ENCODE data around the gene HSD17B14. TPM values are rescaled to one million over a fixed set of nuclear protein-coding genes. Genes with fewer than 3 reads are reported as not detected.

The HSD17B14 gene
- total and polyA plus RNA-seq, 2 of the 13 experiments (the other 11 are each of a cell fraction or from before 2014, with no cell fraction given), result 0.58 to 1.2 TPM

- TF ChIP-seq HMGXB4 (CRISPR knock-in tag; IDR thresholded peaks at IDR 0.05; ENCODE audit: borderline replicate concordance in 1 of 2, low read depth in 1 of 2) (peak; percentile 78 to 85), RFXANK (CRISPR knock-in tag; IDR thresholded peaks at IDR 0.05) (peak; percentile 32; the same call in 1 of the 2 replicates), GABPB1 (CRISPR knock-in tag; IDR thresholded peaks at IDR 0.05) (peak; percentile 90), CCAR2 (optimal IDR thresholded peaks at IDR 0.05; ENCODE audit: low read depth, low read length) (no peak), TP53 (CRISPR knock-in tag; conservative IDR thresholded peaks at IDR 0.05) (no peak), ZNF205 (CRISPR knock-in tag; IDR thresholded peaks at IDR 0.05) (peak; percentile 66), ZNF563 (CRISPR knock-in tag; IDR thresholded peaks at IDR 0.05) (no peak), ARID3A (IDR thresholded peaks at IDR 0.05; ENCODE audit: low read depth, low read length) (no peak), HDAC1 (CRISPR knock-in tag; IDR thresholded peaks at IDR 0.05) (no peak), ZNF333 (CRISPR knock-in tag; IDR thresholded peaks at IDR 0.05; ENCODE audit: borderline replicate concordance) (0 out of 2 replicates have a peak, but pooled peaks have one; percentile 32), ZNF225 (CRISPR knock-in tag; IDR thresholded peaks at IDR 0.05) (peak; percentile 66; the same call in 1 of the 2 replicates), SAP130 (CRISPR knock-in tag; IDR thresholded peaks at IDR 0.05; ENCODE audit: low read depth) (peak; percentile 51; the same call in 1 of the 2 replicates), RBM39 (IDR thresholded peaks at IDR 0.05; ENCODE audit: low read depth, low read length, poor library complexity, severe bottlenecking) (peak; percentile 47), SUZ12 (IDR thresholded peaks at IDR 0.05; ENCODE audit: low read depth, low read length) (peak; percentile 99)
- TF ChIP-seq, protein P1, sequence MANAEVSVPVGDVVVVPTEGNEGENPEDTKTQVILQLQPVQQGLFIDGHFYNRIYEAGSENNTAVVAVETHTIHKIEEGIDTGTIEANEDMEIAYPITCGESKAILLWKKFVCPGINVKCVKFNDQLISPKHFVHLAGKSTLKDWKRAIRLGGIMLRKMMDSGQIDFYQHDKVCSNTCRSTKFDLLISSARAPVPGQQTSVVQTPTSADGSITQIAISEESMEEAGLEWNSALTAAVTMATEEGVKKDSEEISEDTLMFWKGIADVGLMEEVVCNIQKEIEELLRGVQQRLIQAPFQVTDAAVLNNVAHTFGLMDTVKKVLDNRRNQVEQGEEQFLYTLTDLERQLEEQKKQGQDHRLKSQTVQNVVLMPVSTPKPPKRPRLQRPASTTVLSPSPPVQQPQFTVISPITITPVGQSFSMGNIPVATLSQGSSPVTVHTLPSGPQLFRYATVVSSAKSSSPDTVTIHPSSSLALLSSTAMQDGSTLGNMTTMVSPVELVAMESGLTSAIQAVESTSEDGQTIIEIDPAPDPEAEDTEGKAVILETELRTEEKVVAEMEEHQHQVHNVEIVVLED (CRISPR knock-in tag; IDR thresholded peaks at IDR 0.05; ENCODE audit: borderline replicate concordance), result peak; percentile 86; the same call in 1 of the 2 replicates
- TF ChIP-seq, protein P2, sequence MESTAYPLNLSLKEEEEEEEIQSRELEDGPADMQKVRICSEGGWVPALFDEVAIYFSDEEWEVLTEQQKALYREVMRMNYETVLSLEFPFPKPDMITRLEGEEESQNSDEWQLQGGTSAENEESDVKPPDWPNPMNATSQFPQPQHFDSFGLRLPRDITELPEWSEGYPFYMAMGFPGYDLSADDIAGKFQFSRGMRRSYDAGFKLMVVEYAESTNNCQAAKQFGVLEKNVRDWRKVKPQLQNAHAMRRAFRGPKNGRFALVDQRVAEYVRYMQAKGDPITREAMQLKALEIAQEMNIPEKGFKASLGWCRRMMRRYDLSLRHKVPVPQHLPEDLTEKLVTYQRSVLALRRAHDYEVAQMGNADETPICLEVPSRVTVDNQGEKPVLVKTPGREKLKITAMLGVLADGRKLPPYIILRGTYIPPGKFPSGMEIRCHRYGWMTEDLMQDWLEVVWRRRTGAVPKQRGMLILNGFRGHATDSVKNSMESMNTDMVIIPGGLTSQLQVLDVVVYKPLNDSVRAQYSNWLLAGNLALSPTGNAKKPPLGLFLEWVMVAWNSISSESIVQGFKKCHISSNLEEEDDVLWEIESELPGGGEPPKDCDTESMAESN (CRISPR knock-in tag; conservative IDR thresholded peaks at IDR 0.05), result peak; percentile 54; the same call in 1 of the 2 replicates
- TF ChIP-seq, protein P3, sequence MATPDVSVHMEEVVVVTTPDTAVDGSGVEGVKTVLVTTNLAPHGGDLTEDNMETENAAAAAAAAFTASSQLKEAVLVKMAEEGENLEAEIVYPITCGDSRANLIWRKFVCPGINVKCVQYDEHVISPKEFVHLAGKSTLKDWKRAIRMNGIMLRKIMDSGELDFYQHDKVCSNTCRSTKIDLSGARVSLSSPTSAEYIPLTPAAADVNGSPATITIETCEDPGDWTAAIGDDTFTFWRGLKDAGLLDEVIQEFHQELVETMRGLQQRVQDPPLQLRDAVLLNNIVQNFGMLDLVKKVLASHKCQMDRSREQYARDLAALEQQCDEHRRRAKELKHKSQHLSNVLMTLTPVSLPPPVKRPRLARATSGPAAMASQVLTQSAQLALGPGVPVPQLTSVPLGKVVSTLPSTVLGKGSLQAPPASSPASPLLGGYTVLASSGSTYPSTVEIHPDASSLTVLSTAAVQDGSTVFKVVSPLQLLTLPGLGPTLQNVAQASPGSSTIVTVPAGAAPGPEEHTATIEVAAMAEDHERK (CRISPR knock-in tag; IDR thresholded peaks at IDR 0.05; ENCODE audit: low read depth), result peak; percentile 50; the same call in 1 of the 2 replicates
- TF ChIP-seq, protein P4, sequence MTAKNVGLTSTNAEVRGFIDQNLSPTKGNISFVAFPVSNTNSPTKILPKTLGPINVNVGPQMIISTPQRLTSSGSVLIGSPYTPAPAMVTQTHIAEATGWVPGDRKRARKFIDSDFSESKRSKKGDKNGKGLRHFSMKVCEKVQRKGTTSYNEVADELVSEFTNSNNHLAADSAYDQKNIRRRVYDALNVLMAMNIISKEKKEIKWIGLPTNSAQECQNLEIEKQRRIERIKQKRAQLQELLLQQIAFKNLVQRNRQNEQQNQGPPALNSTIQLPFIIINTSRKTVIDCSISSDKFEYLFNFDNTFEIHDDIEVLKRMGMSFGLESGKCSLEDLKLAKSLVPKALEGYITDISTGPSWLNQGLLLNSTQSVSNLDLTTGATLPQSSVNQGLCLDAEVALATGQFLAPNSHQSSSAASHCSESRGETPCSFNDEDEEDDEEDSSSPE (CRISPR knock-in tag; IDR thresholded peaks at IDR 0.05), result 0 out of 2 replicates have a peak, but pooled peaks have one; percentile 28
Measured at GRCh38 chr19:48795055-48795684, 41.1 kb downstream of the HSD17B14 start (continued).

All from HepG2 (cell line).